Measurements from ENCODE around the gene SSH2. TPM values are rescaled to one million over a fixed set of nuclear protein-coding genes. Genes with fewer than 3 reads are reported as not detected.

SSH2 gene
- polyA plus RNA-seq, 1 of the 3 experiments (the other 2 are of a cell fraction): 8.8 TPM

- 57% methylated on average over 5 of the region's 7 CpGs for WGBS (ENCODE audit: low lambda C conversion rate)
- no peaks in the 10 kb centered on the region for H3K9me2 ChIP-seq
- peak overlapping the region; percentile 93 for H3K4me2 ChIP-seq
- no peaks in the 10 kb centered on the region for H3K27me3 ChIP-seq (ENCODE audit: insufficient read depth)
- H4K20me1 ChIP-seq (ENCODE audit: insufficient read depth): peaks cover 4% of the 10 kb centered on the region; the same call in 1 of the 2 replicates
- POLR2A ChIA-PET: interaction anchor here (0.9 kb wide), 1 partner anchor 26 kb away, joined by 3 read pairs; no protein-coding TSS in a partner anchor
- no peak overlapping the region for H3K9ac ChIP-seq
- CTCF ChIA-PET: interaction anchor here (1.1 to 5.0 kb wide), 8 partner anchors 11 to 226 kb away, joined by 3 to 98 read pairs (median 4); partner anchors contain the start of genes ABHD15 and TP53I13
- H3F3A ChIP-seq (replicated peaks; ENCODE audit: insufficient read depth): peaks cover 22% of the 10 kb centered on the region
- no peaks in the 10 kb centered on the region for H3K36me3 ChIP-seq (replicated peaks in 1 of 2; ENCODE audit: control insufficient read depth in 1 of 2, insufficient read depth in 2 of 2, low read length in 1 of 2)
- TF ChIP-seq ZBTB33 (IDR thresholded peaks at IDR 0.05; ENCODE audit: borderline replicate concordance, low read depth) (no peak), GABPA (IDR thresholded peaks at IDR 0.05; ENCODE audit: low read depth) (no peak)
- H3K9me3 ChIP-seq: no peaks in the 10 kb centered on the region
- peak overlapping the region in 1 of 2 experiments; percentile 89; a peak in 1 of 4 replicates for H3K4me3 ChIP-seq (ENCODE audit: low read depth in 2 of 2, low read length in 1 of 2)
- no peak for DNase-seq
- peaks cover 27 to 63% of the 10 kb centered on the region in 2 experiments for H3K4me1 ChIP-seq (ENCODE audit: control insufficient read depth in 1 of 2, insufficient read depth in 2 of 2, low read depth in 1 of 2, low read length in 1 of 2)
- no peak overlapping the region for H2AFZ ChIP-seq (ENCODE audit: low read depth)
- H3K79me2 ChIP-seq (ENCODE audit: insufficient read depth): peaks cover 27% of the 10 kb centered on the region
- peak overlapping the region in 1 of 2 experiments; percentile 91; a peak in 2 of 4 replicates for H3K27ac ChIP-seq (ENCODE audit: low read depth in 2 of 2, low read length in 1 of 2)
These were observed 334.7 kb downstream of the SSH2 start for GRCh38 chr17:29595107-29595942.

- no peak for DNase-seq
- H3K36me3 ChIP-seq (replicated peaks in 1 of 2; ENCODE audit: control insufficient read depth in 1 of 2, insufficient read depth in 2 of 2, low read length in 1 of 2): no peaks in the 10 kb centered on the region
- no peak overlapping the region for H3K9ac ChIP-seq
- ChIA-PET POLR2A (no interaction called here), CTCF (interaction anchor here (0.6 to 5.0 kb wide), 12 partner anchors 12 to 642 kb away, joined by 3 to 98 read pairs (median 4); partner anchors contain the start of genes ABHD15 and TP53I13)
- H3K4me1 ChIP-seq (ENCODE audit: control insufficient read depth in 1 of 2, insufficient read depth in 2 of 2, low read depth in 1 of 2, low read length in 1 of 2): peaks cover 34 to 67% of the 10 kb centered on the region in 2 experiments
- H3K4me2 ChIP-seq: peak overlapping the region; percentile 93
- no peaks in the 10 kb centered on the region for H3K9me3 ChIP-seq
- TF ChIP-seq POLR2AphosphoS5 (IDR thresholded peaks at IDR 0.05; ENCODE audit: low read depth, low read length): no peak
- TF ChIP-seq FOSL2 (IDR thresholded peaks at IDR 0.05; ENCODE audit: borderline replicate concordance, low read depth): no peak
- TF ChIP-seq RFX5 (IDR thresholded peaks at IDR 0.05; ENCODE audit: low read length): no peak
- no peak for TF ChIP-seq RCOR1 (IDR thresholded peaks at IDR 0.05; ENCODE audit: low read length)
- 82% methylated on average over 8 of the region's 11 CpGs for WGBS (ENCODE audit: low lambda C conversion rate)
- H3K4me3 ChIP-seq (ENCODE audit: low read depth in 2 of 2, low read length in 1 of 2): peak overlapping the region; percentile 65 to 89
- H3K27me3 ChIP-seq (ENCODE audit: insufficient read depth): no peaks in the 10 kb centered on the region
- H2AFZ ChIP-seq (ENCODE audit: low read depth): no peak overlapping the region
- H3K27ac ChIP-seq (ENCODE audit: low read depth in 2 of 2, low read length in 1 of 2): peak overlapping the region in 1 of 2 experiments; percentile 91; a peak in 2 of 4 replicates
- H3K9me2 ChIP-seq: no peaks in the 10 kb centered on the region
- peaks cover 29% of the 10 kb centered on the region for H3F3A ChIP-seq (replicated peaks; ENCODE audit: insufficient read depth)
- H3K79me2 ChIP-seq (ENCODE audit: insufficient read depth): peaks cover 24% of the 10 kb centered on the region
- 0 out of 2 replicates have a peak, but pooled peaks cover 4% of the 10 kb centered on the region for H4K20me1 ChIP-seq (ENCODE audit: insufficient read depth)
These were observed 335.4 kb downstream of the SSH2 start for GRCh38 chr17:29594519-29595090.

All from SK-N-SH (cell line).